DOHH2 (cell line): Measurements from ENCODE around the gene QTRT2.

ENCODE experiments used
- EZH2phosphoT487 ChIP-seq: fragments of 200-600 bp; sonication (generic); IDR thresholded peaks from 2 replicates; pipeline ENCODE4 v1.6.1; 2017; ENCODE audit warnings: borderline replicate concordance, mild to moderate bottlenecking, antibody characterized with exemption, low read length, moderate library complexity, mixed read lengths
- TF ChIP-seq, protein P1 (sequence below): fragments of 200-600 bp; sonication (generic); IDR thresholded peaks from one replicate; pipeline ENCODE4 v1.5.1; 2014; ENCODE audit warnings: antibody characterized with exemption, mild to moderate bottlenecking, low read depth, low read length; ENCODE audit not compliant: poor library complexity, severe bottlenecking

DNA sequence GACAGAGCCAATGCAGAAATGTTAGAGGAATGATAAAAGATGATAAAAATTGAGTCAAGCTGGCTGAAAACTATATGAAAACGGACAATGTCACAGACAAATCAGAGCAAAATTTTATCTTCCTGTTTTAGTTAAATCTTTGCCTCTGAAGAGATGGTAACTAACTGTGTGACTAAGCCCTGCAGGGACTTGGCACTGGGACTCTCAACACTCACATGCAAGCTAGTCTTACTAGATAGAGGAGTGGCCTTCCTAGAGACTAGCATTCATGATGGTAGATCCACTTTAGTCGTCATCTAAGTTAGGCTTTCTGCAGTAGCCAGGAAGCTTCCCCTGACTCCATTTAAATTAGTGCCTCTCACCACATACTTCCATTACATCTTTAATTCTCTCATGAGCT, 4.3 kb upstream of the QTRT2 start:
- TF ChIP-seq, protein P1, sequence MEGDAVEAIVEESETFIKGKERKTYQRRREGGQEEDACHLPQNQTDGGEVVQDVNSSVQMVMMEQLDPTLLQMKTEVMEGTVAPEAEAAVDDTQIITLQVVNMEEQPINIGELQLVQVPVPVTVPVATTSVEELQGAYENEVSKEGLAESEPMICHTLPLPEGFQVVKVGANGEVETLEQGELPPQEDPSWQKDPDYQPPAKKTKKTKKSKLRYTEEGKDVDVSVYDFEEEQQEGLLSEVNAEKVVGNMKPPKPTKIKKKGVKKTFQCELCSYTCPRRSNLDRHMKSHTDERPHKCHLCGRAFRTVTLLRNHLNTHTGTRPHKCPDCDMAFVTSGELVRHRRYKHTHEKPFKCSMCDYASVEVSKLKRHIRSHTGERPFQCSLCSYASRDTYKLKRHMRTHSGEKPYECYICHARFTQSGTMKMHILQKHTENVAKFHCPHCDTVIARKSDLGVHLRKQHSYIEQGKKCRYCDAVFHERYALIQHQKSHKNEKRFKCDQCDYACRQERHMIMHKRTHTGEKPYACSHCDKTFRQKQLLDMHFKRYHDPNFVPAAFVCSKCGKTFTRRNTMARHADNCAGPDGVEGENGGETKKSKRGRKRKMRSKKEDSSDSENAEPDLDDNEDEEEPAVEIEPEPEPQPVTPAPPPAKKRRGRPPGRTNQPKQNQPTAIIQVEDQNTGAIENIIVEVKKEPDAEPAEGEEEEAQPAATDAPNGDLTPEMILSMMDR, result no peak
- TF ChIP-seq EZH2phosphoT487, result no peak
